HG02759 (cell line): ENCODE results near the gene ASCL5.

Source experiments
- ATAC-seq: cut with Tn5 transposase; IDR thresholded peaks from one replicate; pipeline ENCODE4 v1.9.1; 2021; ENCODE audit warnings: mild to moderate bottlenecking, moderate library complexity; ENCODE audit not compliant: unreplicated experiment

ASCL5 gene

GRCh38 chr1:201111672-201112071 lies 15.3 kb downstream of the ASCL5 start:
- no peak for ATAC-seq

DNA sequence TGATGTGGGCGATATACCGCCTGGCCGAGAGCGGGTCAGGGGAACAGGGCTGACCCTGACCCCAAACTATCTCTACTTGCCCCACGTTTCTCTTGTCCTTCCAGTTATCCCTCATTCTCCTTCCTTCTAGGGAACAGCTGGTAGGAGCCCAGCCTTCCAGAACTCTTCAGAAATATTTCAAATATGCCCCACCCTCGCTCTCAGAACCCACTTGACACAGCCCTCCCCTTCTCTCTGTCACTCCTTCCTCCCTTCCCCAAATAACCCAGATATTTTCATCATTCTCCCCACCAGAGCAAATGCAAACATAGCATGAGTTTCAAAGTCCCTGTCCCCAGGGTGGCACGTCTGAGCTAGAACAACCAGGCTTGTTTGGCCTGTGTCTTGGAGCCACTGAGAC lies 15.8 kb downstream of the ASCL5 start:
- no peak for ATAC-seq

- no peak for ATAC-seq
These were observed 16.4 kb downstream of the ASCL5 start for GRCh38 chr1:201110616-201111015.

GRCh38 chr1:201110138-201110537 lies 16.8 kb downstream of the ASCL5 start:
- ATAC-seq = no peak

DNA sequence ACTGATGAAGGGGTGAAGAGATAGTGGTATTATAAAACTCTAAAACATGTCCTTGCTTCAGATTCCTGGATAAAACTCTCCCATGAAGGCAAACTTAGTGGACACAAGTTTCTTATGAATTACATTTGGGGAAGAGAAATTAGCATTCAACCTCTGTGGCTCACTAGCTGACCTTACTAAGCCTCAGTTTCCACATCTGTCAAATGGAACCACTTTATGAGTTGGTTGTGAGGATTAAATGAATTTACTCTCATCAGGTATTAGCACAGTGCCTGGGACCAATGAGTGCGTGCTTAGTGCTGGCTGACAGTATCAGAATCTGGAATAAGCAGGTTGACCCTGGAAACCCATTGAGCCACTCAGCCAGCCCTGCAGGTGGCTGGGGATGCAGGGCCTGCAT lies 17.3 kb downstream of the ASCL5 start:
- no peak for ATAC-seq

DNA sequence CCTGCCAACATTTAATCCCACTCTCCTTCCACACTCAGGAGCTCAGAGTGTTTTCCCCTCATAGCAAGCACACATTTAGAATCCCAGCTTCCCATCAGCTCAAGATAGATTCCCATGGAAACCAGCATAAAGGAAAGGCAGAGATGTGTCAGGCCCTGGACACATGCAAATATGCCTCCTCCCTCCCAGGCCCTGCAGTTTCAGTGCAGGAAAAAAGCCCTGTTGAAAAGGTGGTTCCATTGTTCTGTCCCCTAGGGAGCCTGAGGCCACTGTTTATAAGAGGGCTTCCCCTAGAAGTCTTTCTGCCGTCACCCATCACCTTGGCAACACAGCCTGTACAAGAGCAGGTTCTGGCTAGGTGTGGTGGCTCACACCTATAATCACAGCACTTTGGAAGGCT lies 18.4 kb downstream of the ASCL5 start:
- no peak for ATAC-seq

- no peak for ATAC-seq
These were observed 21.3 kb downstream of the ASCL5 start for GRCh38 chr1:201105688-201106087.

DNA sequence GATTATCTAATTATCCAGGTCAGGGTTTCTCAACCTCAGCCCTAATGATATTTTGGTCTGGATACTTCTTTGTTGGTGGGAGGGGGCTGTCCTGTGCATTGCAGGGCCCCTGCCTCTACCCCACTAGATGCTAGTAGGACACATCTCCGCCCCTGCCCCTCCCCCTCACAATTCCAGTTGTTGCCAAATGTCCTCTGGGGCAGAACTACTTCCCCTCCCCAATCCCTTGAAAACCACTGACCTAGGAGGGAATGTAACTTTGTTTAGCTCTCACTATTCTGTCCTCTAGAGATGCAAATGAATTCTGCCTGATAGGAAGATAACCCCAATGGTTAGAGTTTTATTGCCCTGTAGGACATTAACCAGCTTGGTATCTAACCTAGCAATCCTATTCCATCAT lies 22.8 kb downstream of the ASCL5 start:
- ATAC-seq = no peak

- no peak for ATAC-seq
These were observed 23.3 kb downstream of the ASCL5 start for GRCh38 chr1:201103666-201104065.

DNA sequence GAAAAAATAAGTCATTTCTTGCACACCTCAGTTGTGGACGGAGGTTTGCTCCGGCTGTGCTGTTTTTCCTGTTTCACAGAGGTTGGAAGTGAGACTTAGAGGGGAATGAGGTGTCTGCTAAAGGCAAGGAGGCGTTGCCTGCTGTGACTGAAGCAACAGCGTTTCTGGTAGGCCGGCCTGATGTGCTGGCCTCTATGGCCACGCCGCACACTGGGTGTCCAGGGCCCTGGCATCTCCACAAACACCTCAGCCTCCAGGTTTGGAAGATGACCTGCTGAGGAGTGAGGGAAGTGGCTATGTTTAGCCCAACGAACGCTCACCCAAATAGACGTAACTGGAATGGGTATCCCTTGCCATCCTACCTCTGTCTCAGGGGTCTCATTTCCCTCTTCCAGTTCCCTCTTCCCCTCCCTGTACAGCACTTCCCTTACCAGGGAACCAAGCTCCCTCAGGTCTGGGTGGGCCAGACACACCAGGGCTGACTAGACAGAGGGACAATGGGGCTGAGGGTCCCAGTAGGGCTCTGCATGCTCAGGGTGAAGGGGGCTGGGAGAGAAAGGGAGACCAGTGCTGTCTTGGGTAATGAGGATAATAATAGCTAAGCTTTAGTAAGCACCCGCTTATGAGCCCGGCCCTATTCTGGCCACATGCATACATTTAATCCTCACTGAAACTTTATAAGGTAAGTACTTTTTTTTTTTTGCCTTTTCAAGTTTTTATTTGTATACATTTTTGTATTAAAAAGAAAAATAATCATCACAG lies 26.6 kb downstream of the ASCL5 start:
- ATAC-seq = no peak

DNA sequence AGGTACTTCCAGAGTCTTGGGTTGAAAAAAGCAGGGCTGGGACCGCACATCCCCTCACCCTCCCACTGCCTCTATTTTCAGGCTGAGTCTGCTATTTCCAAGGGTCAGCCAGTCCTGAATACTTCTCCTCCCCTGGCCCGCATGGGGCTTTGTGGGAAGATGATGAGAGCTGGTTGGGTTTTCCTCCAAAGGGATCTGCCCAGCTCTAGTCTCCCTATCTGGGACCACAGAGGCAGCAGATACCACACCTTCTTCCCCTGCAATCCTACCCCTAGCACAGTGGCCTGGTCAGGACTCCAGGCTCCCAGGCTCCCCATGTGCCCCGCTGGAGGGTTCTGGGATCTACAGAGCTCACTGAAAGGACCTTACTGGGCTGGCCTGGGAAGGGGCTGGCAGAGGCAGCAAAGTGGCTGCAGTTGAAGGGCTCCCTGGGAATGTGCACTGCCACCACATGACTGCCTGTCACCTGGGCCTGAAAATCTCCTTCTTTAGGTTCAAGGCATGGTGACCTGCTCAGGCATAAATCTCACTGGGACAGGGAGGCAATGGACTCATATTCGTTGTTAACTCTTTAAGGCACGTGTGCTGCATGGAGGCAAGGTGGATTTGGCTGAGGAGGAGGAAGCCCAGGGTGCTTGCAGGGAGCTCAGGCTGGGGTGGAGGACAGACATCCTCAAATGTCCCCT lies 27.8 kb downstream of the ASCL5 start:
- ATAC-seq = no peak

GRCh38 chr1:201096977-201097856 lies 29.8 kb downstream of the ASCL5 start:
- ATAC-seq = no peak

DNA sequence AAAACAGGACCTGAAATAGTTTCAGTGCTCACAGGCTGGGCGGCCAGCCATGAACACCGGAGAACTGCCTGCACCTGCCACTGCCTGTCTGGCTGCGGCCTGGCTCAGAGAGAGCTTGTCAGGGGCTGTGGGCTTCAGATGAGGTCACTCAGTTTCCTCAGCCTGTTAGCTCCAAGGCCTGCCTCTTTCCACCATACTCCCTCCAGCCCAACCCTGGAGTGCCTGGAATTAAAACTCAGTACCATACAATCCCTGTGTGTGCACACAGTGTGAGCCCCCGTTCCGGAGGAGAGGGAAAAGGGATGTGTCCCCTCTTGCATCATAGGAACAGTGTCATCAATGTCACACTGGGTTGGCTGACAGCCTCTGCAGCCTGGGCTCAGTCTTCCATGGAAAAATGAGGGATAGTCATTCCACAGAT lies 30.9 kb downstream of the ASCL5 start:
- ATAC-seq = no peak

- ATAC-seq = no peak
These were observed 31.4 kb downstream of the ASCL5 start for GRCh38 chr1:201095581-201095980.

- no peak for ATAC-seq
These were observed 32.2 kb downstream of the ASCL5 start for GRCh38 chr1:201094832-201095231.

GRCh38 chr1:201093962-201094361 lies 33.0 kb downstream of the ASCL5 start:
- ATAC-seq = no peak

- no peak for ATAC-seq
These were observed 33.4 kb downstream of the ASCL5 start for GRCh38 chr1:201093561-201093960.

GRCh38 chr1:201092738-201093137 lies 34.2 kb downstream of the ASCL5 start:
- ATAC-seq = no peak

- ATAC-seq = no peak
These were observed 35.7 kb downstream of the ASCL5 start for GRCh38 chr1:201091256-201091655.

- no peak for ATAC-seq
These were observed 36.4 kb downstream of the ASCL5 start for GRCh38 chr1:201090541-201090940.

- no peak for ATAC-seq
These were observed 37.4 kb downstream of the ASCL5 start for GRCh38 chr1:201089596-201089995.
